Activated T-helper 1 cell treated with anti-CD3 and anti-CD28 coated beads, Interleukin-2, amount 50 U/mL, for 16 hours (primary cell): ENCODE results near the gene FAM184A.
"Not testable (repeated sequence)": the region's sequence is repeated elsewhere in the genome, so short reads cannot be mapped to it uniquely, and the experiment has no call there.

Source experiments
- DNase-seq, 2 donors: peaks; one replicate each; pipeline ENCODE4 v3.0.0-alpha.2; 2020; ENCODE audit warnings: low read depth in 1 of 2, low spot score in 1 of 2

Gene FAM184A

GRCh38 chr6:119078376-119079282, at the start of gene FAM184A:
TSS of gene FAM184A (minus strand) at chr6:119078664. CDS start at chr6:119078299, 365 bp downstream.
- DNase-seq: peak; percentile 34 to 67

GRCh38 chr6:119127627-119128026, 49.2 kb upstream of the FAM184A start:
- no peak for DNase-seq

- DNase-seq: no peak
Observed at GRCh38 chr6:119126826-119127225, 48.4 kb upstream of the FAM184A start.

- DNase-seq: no peak
Observed at GRCh38 chr6:119126140-119126539, 47.7 kb upstream of the FAM184A start.

- no peak for DNase-seq
Observed at GRCh38 chr6:119125576-119125975, 47.1 kb upstream of the FAM184A start.

- no peak for DNase-seq
Observed at GRCh38 chr6:119124079-119124824, 45.8 kb upstream of the FAM184A start.

GRCh38 chr6:119122336-119122735, 43.9 kb upstream of the FAM184A start:
- no peak for DNase-seq

- no peak for DNase-seq
Observed at GRCh38 chr6:119121367-119121766, 42.9 kb upstream of the FAM184A start.

GRCh38 chr6:119119989-119120388, 41.5 kb upstream of the FAM184A start:
- DNase-seq: no peak

- not testable (repeated sequence) for DNase-seq
Observed at GRCh38 chr6:119119062-119119461, 40.6 kb upstream of the FAM184A start.

GRCh38 chr6:119116712-119117281, 38.3 kb upstream of the FAM184A start:
- DNase-seq: no peak

GRCh38 chr6:119113961-119114360, 35.5 kb upstream of the FAM184A start:
- DNase-seq: no peak

- DNase-seq: no peak
Observed at GRCh38 chr6:119112812-119113530, 34.5 kb upstream of the FAM184A start.

- no peak for DNase-seq
Observed at GRCh38 chr6:119110601-119111548, 32.4 kb upstream of the FAM184A start.

- no peak for DNase-seq
Observed at GRCh38 chr6:119109654-119110325, 31.3 kb upstream of the FAM184A start.

- DNase-seq: no peak
Observed at GRCh38 chr6:119108076-119108475, 29.6 kb upstream of the FAM184A start.

- DNase-seq: no peak
Observed at GRCh38 chr6:119105282-119105681, 26.8 kb upstream of the FAM184A start.

GRCh38 chr6:119102901-119103300, 24.4 kb upstream of the FAM184A start:
- DNase-seq: no peak

- no peak for DNase-seq
Observed at GRCh38 chr6:119100115-119100514, 21.7 kb upstream of the FAM184A start.
